ENCODE results near the gene BTC.

Gene BTC

GRCh38 chr4:74742185-74742584 is 52.1 kb downstream of the BTC start:
- no peak overlapping the region for H3K4me3 ChIP-seq (ENCODE audit: low read length)
- no peak for DNase-seq (ENCODE audit: low read depth)
- TF ChIP-seq CTCF (conservative IDR thresholded peaks at IDR 0.05; ENCODE audit: low read depth, low read length), result no peak

- no peak overlapping the region for H3K4me3 ChIP-seq (ENCODE audit: low read length)
- no peak for DNase-seq (ENCODE audit: low read depth)
- TF ChIP-seq CTCF (conservative IDR thresholded peaks at IDR 0.05; ENCODE audit: low read depth, low read length), result no peak
These were observed 55.7 kb downstream of the BTC start for GRCh38 chr4:74738464-74739143.

- no peak for TF ChIP-seq CTCF (conservative IDR thresholded peaks at IDR 0.05; ENCODE audit: low read depth, low read length)
- DNase-seq (ENCODE audit: low read depth), result no peak
- no peak overlapping the region for H3K4me3 ChIP-seq (ENCODE audit: low read length)
These were observed 59.3 kb downstream of the BTC start for GRCh38 chr4:74734995-74735394.

GRCh38 chr4:74733756-74734155 is 60.6 kb downstream of the BTC start:
- DNase-seq (ENCODE audit: low read depth), result no peak
- H3K4me3 ChIP-seq (ENCODE audit: low read length), result no peak overlapping the region
- no peak for TF ChIP-seq CTCF (conservative IDR thresholded peaks at IDR 0.05; ENCODE audit: low read depth, low read length)

- no peak for TF ChIP-seq CTCF (conservative IDR thresholded peaks at IDR 0.05; ENCODE audit: low read depth, low read length)
- DNase-seq (ENCODE audit: low read depth), result no peak
- no peak overlapping the region for H3K4me3 ChIP-seq (ENCODE audit: low read length)
These were observed 69.3 kb downstream of the BTC start for GRCh38 chr4:74724979-74725378.

- H3K4me3 ChIP-seq (ENCODE audit: low read length), result no peak overlapping the region
- DNase-seq (ENCODE audit: low read depth), result no peak
- no peak for TF ChIP-seq CTCF (conservative IDR thresholded peaks at IDR 0.05; ENCODE audit: low read depth, low read length)
These were observed 77.9 kb downstream of the BTC start for GRCh38 chr4:74716436-74716765.

- DNase-seq (ENCODE audit: low read depth), result peak; percentile 83
- H3K4me3 ChIP-seq (ENCODE audit: low read length), result peak overlapping the region; percentile 15
- no peak for TF ChIP-seq CTCF (conservative IDR thresholded peaks at IDR 0.05; ENCODE audit: low read depth, low read length)
These were observed 78.5 kb downstream of the BTC start for GRCh38 chr4:74715706-74716435.
